ENCODE measurements around the gene VIL1. TPM values are rescaled to one million over a fixed set of nuclear protein-coding genes. Genes with fewer than 3 reads are reported as not detected.

The VIL1 gene
- total and polyA plus RNA-seq, 8 donors, result 0.29 to 1.8 (median 1.2) TPM; not detected in 1

- Histone ChIP-seq H3K27me3 (no peaks in the 10 kb centered on the region), H3K4me1 (no peaks in the 10 kb centered on the region), H3K9me3 (no peaks in the 10 kb centered on the region), H3K36me3 (no peaks in the 10 kb centered on the region), H3K4me3 (no peak overlapping the region), H3K27ac (no peak overlapping the region)
- ATAC-seq (no peak), DNase-seq (no peak)
- no peak for TF ChIP-seq CTCF (IDR thresholded peaks at IDR 0.05)
- intact Hi-C loops (cut with DNase I), result no loop called here
Observed at GRCh38 chr2:218423584-218423983, 4.7 kb downstream of the VIL1 start.

- intact Hi-C loops (cut with DNase I), result no loop called here
- Histone ChIP-seq H3K27ac (no peak overlapping the region), H3K36me3 (no peaks in the 10 kb centered on the region), H3K4me3 (no peak overlapping the region), H3K4me1 (no peaks in the 10 kb centered on the region), H3K9me3 (no peaks in the 10 kb centered on the region), H3K27me3 (no peaks in the 10 kb centered on the region)
- no peak for TF ChIP-seq CTCF (IDR thresholded peaks at IDR 0.05)
- DNase-seq (no peak), ATAC-seq (no peak)
Observed at GRCh38 chr2:218425531-218425930, 6.6 kb downstream of the VIL1 start.

- Histone ChIP-seq H3K4me1 (no peaks in the 10 kb centered on the region), H3K9me3 (no peaks in the 10 kb centered on the region), H3K27me3 (no peaks in the 10 kb centered on the region), H3K4me3 (no peak overlapping the region), H3K36me3 (no peaks in the 10 kb centered on the region), H3K27ac (no peak overlapping the region)
- intact Hi-C loops (cut with DNase I), result no loop called here
- DNase-seq (no peak), ATAC-seq (no peak)
- TF ChIP-seq CTCF (IDR thresholded peaks at IDR 0.05), result no peak
Observed at GRCh38 chr2:218427741-218428140, 8.8 kb downstream of the VIL1 start.

- H3K9me3 ChIP-seq, result no peaks in the 10 kb centered on the region
- no peaks in the 10 kb centered on the region for H3K27me3 ChIP-seq
- no peak overlapping the region for H3K4me3 ChIP-seq
- TF ChIP-seq CTCF (IDR thresholded peaks at IDR 0.05), result no peak
- ATAC-seq, result no peak
- DNase-seq, result no peak
- no peaks in the 10 kb centered on the region for H3K4me1 ChIP-seq
- intact Hi-C loops (cut with DNase I), result no loop called here
- no peak overlapping the region for H3K27ac ChIP-seq
- H3K36me3 ChIP-seq, result no peaks in the 10 kb centered on the region
Observed at GRCh38 chr2:218428846-218429558, 10.1 kb downstream of the VIL1 start.

GRCh38 chr2:218429911-218430692, 11.2 kb downstream of the VIL1 start:
- no peaks in the 10 kb centered on the region for H3K4me1 ChIP-seq
- H3K27ac ChIP-seq, result no peak overlapping the region
- H3K27me3 ChIP-seq, result no peaks in the 10 kb centered on the region
- intact Hi-C loops (cut with DNase I), result no loop called here
- ATAC-seq (no peak), DNase-seq (no peak)
- no peak for TF ChIP-seq CTCF (IDR thresholded peaks at IDR 0.05)
- H3K4me3 ChIP-seq, result no peak overlapping the region
- H3K36me3 ChIP-seq, result no peaks in the 10 kb centered on the region
- H3K9me3 ChIP-seq, result no peaks in the 10 kb centered on the region
